ENCODE data around the gene RPS6KA2. TPM values are rescaled to one million over a fixed set of nuclear protein-coding genes. Genes with fewer than 3 reads are reported as not detected.

Gene RPS6KA2
- polyA plus RNA-seq, 2 donors: 5.7 to 8.7 TPM

- Histone ChIP-seq H3K4me3 (ENCODE audit: low read depth in 1 of 2, low read length in 2 of 2) (no peak overlapping the region), H3K27me3 (ENCODE audit: control insufficient read depth in 1 of 2, insufficient read depth in 2 of 2, low read length in 2 of 2) (no peaks in the 10 kb centered on the region), H3K36me3 (ENCODE audit: control insufficient read depth in 2 of 2, insufficient read depth in 2 of 2, low read length in 1 of 2) (peaks cover 0 to 17% of the 10 kb centered on the region in 2 donors), H3K27ac (ENCODE audit: low read depth in 2 of 2, low read length in 1 of 2) (no peak overlapping the region), H3K9me3 (ENCODE audit: control insufficient read depth in 2 of 2, insufficient read depth in 1 of 2, low read depth in 1 of 2, low read length in 1 of 2) (no peaks in the 10 kb centered on the region), H3K4me1 (ENCODE audit: control insufficient read depth in 2 of 2, insufficient read depth in 2 of 2, low read length in 1 of 2) (peaks cover 2 to 8% of the 10 kb centered on the region in 2 donors)
- 89% methylated on average over 11 of the region's 11 CpGs for WGBS, 2 donors
Observed at GRCh38 chr6:166489301-166490155, 137.5 kb downstream of the RPS6KA2 start.

GRCh38 chr6:166488701-166489100 lies 138.3 kb downstream of the RPS6KA2 start:
- Histone ChIP-seq H3K9me3 (ENCODE audit: control insufficient read depth in 2 of 2, insufficient read depth in 1 of 2, low read depth in 1 of 2, low read length in 1 of 2) (no peaks in the 10 kb centered on the region), H3K36me3 (ENCODE audit: control insufficient read depth in 2 of 2, insufficient read depth in 2 of 2, low read length in 1 of 2) (peaks cover 0 to 11% of the 10 kb centered on the region in 2 donors), H3K27me3 (ENCODE audit: control insufficient read depth in 1 of 2, insufficient read depth in 2 of 2, low read length in 2 of 2) (no peaks in the 10 kb centered on the region), H3K4me1 (ENCODE audit: control insufficient read depth in 2 of 2, insufficient read depth in 2 of 2, low read length in 1 of 2) (peaks cover 2 to 8% of the 10 kb centered on the region in 2 donors), H3K27ac (ENCODE audit: low read depth in 2 of 2, low read length in 1 of 2) (peak overlapping the region; percentile 22 to 24), H3K4me3 (ENCODE audit: low read depth in 1 of 2, low read length in 2 of 2) (no peak overlapping the region)
- 91 to 92% methylated on average over 13 of the region's 13 CpGs for WGBS, 2 donors

DNA sequence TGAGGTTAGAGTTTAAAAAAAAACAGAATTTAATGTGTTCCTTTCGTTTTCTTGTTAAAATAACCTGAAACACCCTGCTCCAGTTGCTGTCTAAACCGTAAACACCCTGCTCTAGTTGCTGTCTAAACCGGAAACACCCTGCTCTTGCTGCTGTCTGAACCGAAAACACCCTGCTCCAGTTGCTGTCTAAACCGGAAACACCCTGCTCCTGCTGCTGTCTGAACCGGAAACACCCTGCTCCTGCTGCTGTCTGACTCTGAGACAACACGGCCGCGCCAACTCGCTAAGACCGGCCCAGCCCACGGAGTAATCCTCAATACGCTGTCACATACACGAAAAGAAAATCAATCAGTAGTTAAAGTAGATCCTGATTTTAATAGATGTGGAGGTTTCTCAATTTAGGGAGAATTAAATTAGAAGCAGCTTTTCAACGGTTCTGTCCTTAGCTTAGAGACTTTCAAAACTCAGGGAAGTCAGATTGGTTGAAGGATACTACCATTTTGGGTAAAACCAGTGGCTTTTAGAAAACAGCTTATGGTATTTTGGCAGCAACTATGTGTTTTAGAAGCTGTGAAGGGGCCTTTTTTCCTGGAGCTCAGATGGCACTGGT lies 138.9 kb downstream of the RPS6KA2 start:
- Histone ChIP-seq H3K4me3 (ENCODE audit: low read depth in 1 of 2, low read length in 2 of 2) (no peak overlapping the region), H3K36me3 (ENCODE audit: control insufficient read depth in 2 of 2, insufficient read depth in 2 of 2, low read length in 1 of 2) (peaks cover 0 to 8% of the 10 kb centered on the region in 2 donors), H3K27me3 (ENCODE audit: control insufficient read depth in 1 of 2, insufficient read depth in 2 of 2, low read length in 2 of 2) (no peaks in the 10 kb centered on the region), H3K27ac (ENCODE audit: low read depth in 2 of 2, low read length in 1 of 2) (peak overlapping the region; percentile 22 to 24), H3K9me3 (ENCODE audit: control insufficient read depth in 2 of 2, insufficient read depth in 1 of 2, low read depth in 1 of 2, low read length in 1 of 2) (no peaks in the 10 kb centered on the region), H3K4me1 (ENCODE audit: control insufficient read depth in 2 of 2, insufficient read depth in 2 of 2, low read length in 1 of 2) (peaks cover 2 to 8% of the 10 kb centered on the region in 2 donors)
- 47 to 49% methylated on average over 15 of the region's 15 CpGs for WGBS, 2 donors

DNA sequence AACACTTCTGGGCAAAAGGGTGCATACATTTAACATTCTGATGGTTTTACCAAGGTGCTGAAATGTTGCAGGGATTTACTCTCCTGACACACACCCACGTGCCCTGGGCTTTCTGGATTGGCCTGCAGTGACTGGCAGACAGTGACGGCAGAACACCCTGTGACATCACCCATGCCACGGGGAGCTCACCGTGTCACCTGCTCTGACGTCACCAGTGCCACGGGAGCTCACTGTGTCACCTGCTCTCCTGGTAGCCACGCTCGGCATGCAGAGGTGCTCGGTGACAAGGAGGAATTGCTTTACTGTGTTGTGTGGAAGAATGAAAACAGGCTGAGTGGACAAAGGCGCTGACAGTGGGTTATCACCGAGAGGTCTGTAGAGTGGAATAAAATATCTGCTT lies 139.9 kb downstream of the RPS6KA2 start:
- H3K4me3 ChIP-seq (ENCODE audit: low read depth in 1 of 2, low read length in 2 of 2): no peak overlapping the region
- H3K4me1 ChIP-seq (ENCODE audit: control insufficient read depth in 2 of 2, insufficient read depth in 2 of 2, low read length in 1 of 2): peaks cover 2 to 8% of the 10 kb centered on the region in 2 donors
- no peak overlapping the region for H3K27ac ChIP-seq (ENCODE audit: low read depth in 2 of 2, low read length in 1 of 2)
- H3K9me3 ChIP-seq (ENCODE audit: control insufficient read depth in 2 of 2, insufficient read depth in 1 of 2, low read depth in 1 of 2, low read length in 1 of 2): no peaks in the 10 kb centered on the region
- H3K27me3 ChIP-seq (ENCODE audit: control insufficient read depth in 1 of 2, insufficient read depth in 2 of 2, low read length in 2 of 2): no peaks in the 10 kb centered on the region
- 93 to 94% methylated on average over 11 of the region's 11 CpGs for WGBS, 2 donors
- H3K36me3 ChIP-seq (ENCODE audit: control insufficient read depth in 2 of 2, insufficient read depth in 2 of 2, low read length in 1 of 2): peaks cover 0 to 8% of the 10 kb centered on the region in 2 donors

DNA sequence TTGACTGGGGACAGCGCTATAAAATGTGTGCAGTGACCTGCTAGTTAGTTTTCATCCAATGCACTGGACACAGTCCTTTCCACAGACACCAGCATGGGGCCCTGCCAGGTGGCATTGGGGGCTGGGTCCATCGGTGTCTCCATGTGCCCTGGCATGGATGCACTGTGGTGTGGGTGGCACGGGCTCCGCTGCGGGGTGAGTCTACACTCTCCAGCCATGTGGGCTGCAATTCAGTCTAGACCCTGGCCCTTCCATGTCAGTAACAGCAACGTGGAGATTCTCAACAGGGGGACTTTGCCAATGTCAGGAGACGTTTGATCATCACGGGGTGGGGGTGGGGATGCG lies 140.5 kb downstream of the RPS6KA2 start:
- H3K4me1 ChIP-seq (ENCODE audit: control insufficient read depth in 2 of 2, insufficient read depth in 2 of 2, low read length in 1 of 2): peaks cover 2 to 8% of the 10 kb centered on the region in 2 donors
- no peak overlapping the region for H3K27ac ChIP-seq (ENCODE audit: low read depth in 2 of 2, low read length in 1 of 2)
- no peaks in the 10 kb centered on the region for H3K27me3 ChIP-seq (ENCODE audit: control insufficient read depth in 1 of 2, insufficient read depth in 2 of 2, low read length in 2 of 2)
- H3K9me3 ChIP-seq (ENCODE audit: control insufficient read depth in 2 of 2, insufficient read depth in 1 of 2, low read depth in 1 of 2, low read length in 1 of 2): no peaks in the 10 kb centered on the region
- WGBS, 2 donors: 92 to 96% methylated on average over 9 of the region's 9 CpGs
- no peak overlapping the region for H3K4me3 ChIP-seq (ENCODE audit: low read depth in 1 of 2, low read length in 2 of 2)
- H3K36me3 ChIP-seq (ENCODE audit: control insufficient read depth in 2 of 2, insufficient read depth in 2 of 2, low read length in 1 of 2): peaks cover 0 to 8% of the 10 kb centered on the region in 2 donors

DNA sequence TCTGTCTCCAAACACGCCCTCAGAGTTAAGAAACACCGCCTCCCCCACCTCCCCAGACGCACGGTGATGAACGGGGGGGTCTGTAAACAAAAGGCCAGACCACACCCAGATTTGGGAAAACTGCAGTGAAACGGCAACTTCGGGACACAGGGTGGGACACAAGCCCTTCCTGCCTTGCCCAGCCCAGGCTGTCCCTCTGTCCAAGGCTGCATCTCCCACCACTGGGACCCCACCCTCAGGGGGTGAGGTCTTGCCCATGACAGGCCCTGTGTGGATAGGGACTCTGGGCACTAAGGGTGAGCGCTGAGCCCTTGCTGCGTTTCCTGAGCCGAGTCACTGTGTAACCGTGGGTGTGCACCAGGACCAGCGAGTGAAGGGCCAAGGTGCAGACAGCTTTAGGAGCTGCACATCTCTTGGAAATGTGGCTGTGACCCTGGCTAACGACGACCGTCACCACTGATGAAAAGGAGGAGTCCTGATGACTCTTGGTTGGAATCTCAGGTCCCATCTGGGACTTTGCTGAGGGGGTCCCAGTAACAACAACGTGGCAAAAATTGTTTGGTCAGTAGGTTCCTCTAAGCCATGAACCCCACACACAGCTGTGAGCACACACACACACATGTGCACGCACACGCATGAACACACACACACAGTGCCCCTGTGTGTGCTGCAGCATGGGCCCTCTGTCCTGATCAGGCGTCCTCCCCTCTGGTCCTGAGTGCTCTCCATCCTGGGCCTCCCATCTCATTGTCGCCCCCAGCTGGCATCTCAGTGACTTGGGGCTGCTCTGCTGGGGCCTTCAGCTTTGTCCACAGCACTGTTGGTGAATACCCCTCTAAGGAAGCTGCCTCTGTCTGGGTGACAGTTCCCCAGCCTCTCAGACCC lies 141.2 kb downstream of the RPS6KA2 start:
- no peak overlapping the region for H3K27ac ChIP-seq (ENCODE audit: low read depth in 2 of 2, low read length in 1 of 2)

DNA sequence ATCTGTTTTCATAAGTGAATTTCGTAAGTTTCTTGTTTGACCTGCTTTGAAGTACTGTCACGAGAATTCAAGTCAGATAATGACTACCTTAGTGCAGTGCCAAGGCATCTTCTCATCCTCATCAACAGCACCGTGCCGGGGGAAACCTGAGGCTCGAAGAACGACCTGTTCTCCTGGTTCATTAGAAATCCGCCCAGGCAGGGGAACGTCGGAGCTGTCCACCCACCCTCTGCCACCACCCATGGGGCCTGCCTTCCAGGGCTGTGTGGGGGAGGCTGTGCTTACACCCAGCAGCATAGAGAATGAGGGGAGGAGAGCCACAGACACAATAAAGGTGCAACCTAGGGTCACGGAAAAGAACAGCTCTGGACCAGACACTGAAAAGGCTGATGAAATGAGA lies 142.2 kb downstream of the RPS6KA2 start:
- no peak overlapping the region for H3K4me3 ChIP-seq (ENCODE audit: low read depth in 1 of 2, low read length in 2 of 2)
- peaks cover 0 to 8% of the 10 kb centered on the region in 2 donors for H3K36me3 ChIP-seq (ENCODE audit: control insufficient read depth in 2 of 2, insufficient read depth in 2 of 2, low read length in 1 of 2)
- H3K27ac ChIP-seq (ENCODE audit: low read depth in 2 of 2, low read length in 1 of 2): no peak overlapping the region
- peaks cover 2 to 3% of the 10 kb centered on the region in 2 donors for H3K4me1 ChIP-seq (ENCODE audit: control insufficient read depth in 2 of 2, insufficient read depth in 2 of 2, low read length in 1 of 2)
- 73 to 81% methylated on average over 10 of the region's 10 CpGs for WGBS, 2 donors
- H3K9me3 ChIP-seq (ENCODE audit: control insufficient read depth in 2 of 2, insufficient read depth in 1 of 2, low read depth in 1 of 2, low read length in 1 of 2): no peaks in the 10 kb centered on the region
- H3K27me3 ChIP-seq (ENCODE audit: control insufficient read depth in 1 of 2, insufficient read depth in 2 of 2, low read length in 2 of 2): no peaks in the 10 kb centered on the region

More for the DNA sequence above, 141.2 kb downstream of the RPS6KA2 start:
- H3K27me3 ChIP-seq (ENCODE audit: control insufficient read depth in 1 of 2, insufficient read depth in 2 of 2, low read length in 2 of 2): no peaks in the 10 kb centered on the region
- WGBS, 2 donors: 82 to 83% methylated on average over 20 of the region's 20 CpGs
- no peaks in the 10 kb centered on the region for H3K9me3 ChIP-seq (ENCODE audit: control insufficient read depth in 2 of 2, insufficient read depth in 1 of 2, low read depth in 1 of 2, low read length in 1 of 2)
- no peak overlapping the region for H3K4me3 ChIP-seq (ENCODE audit: low read depth in 1 of 2, low read length in 2 of 2)
- peaks cover 2 to 4% of the 10 kb centered on the region in 2 donors for H3K4me1 ChIP-seq (ENCODE audit: control insufficient read depth in 2 of 2, insufficient read depth in 2 of 2, low read length in 1 of 2)
- H3K36me3 ChIP-seq (ENCODE audit: control insufficient read depth in 2 of 2, insufficient read depth in 2 of 2, low read length in 1 of 2): peaks cover 0 to 8% of the 10 kb centered on the region in 2 donors

DNA sequence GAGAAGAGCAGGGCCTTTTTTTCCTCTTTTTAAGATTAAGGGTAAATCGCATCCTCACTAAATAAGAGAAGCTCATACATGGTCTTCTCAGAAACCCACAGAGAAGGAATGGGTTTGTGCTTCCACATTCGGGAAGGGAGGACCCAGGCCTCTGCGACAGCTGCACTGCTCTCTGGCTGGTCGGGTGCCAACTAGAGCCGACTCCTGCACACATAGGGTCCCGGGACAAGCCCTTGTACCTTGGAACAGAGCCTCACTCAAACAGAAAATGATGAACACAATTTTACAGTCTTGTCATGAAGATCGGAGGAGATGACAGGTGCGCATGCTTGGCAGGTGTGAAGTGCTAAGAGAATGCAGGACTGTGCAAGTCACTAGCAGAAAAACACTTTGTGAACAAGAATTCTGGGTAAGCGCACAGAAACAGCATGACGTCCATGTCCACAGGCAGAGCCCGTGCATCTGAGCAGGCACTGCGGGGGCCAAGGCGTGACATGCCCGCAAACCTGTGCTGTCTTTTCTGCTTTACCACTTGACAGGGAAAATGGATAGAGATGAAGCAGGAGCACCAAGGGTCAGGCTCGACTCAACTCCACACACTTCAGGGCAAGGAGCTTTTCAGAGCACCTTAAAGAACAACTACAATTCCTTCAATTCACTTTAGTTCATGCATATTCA lies 143.3 kb downstream of the RPS6KA2 start:
- 91 to 92% methylated on average over 15 of the region's 15 CpGs for WGBS, 2 donors
- H3K27ac ChIP-seq (ENCODE audit: low read depth in 2 of 2, low read length in 1 of 2): no peak overlapping the region
- peaks cover 0 to 8% of the 10 kb centered on the region in 2 donors for H3K36me3 ChIP-seq (ENCODE audit: control insufficient read depth in 2 of 2, insufficient read depth in 2 of 2, low read length in 1 of 2)
- no peaks in the 10 kb centered on the region for H3K27me3 ChIP-seq (ENCODE audit: control insufficient read depth in 1 of 2, insufficient read depth in 2 of 2, low read length in 2 of 2)
- H3K9me3 ChIP-seq (ENCODE audit: control insufficient read depth in 2 of 2, insufficient read depth in 1 of 2, low read depth in 1 of 2, low read length in 1 of 2): no peaks in the 10 kb centered on the region
- peaks cover 2 to 3% of the 10 kb centered on the region in 2 donors for H3K4me1 ChIP-seq (ENCODE audit: control insufficient read depth in 2 of 2, insufficient read depth in 2 of 2, low read length in 1 of 2)
- no peak overlapping the region for H3K4me3 ChIP-seq (ENCODE audit: low read depth in 1 of 2, low read length in 2 of 2)

- Histone ChIP-seq H3K36me3 (ENCODE audit: control insufficient read depth in 2 of 2, insufficient read depth in 2 of 2, low read length in 1 of 2) (peaks cover 0 to 8% of the 10 kb centered on the region in 2 donors), H3K27me3 (ENCODE audit: control insufficient read depth in 1 of 2, insufficient read depth in 2 of 2, low read length in 2 of 2) (no peaks in the 10 kb centered on the region), H3K4me1 (ENCODE audit: control insufficient read depth in 2 of 2, insufficient read depth in 2 of 2, low read length in 1 of 2) (peaks cover 2 to 3% of the 10 kb centered on the region in 2 donors), H3K27ac (ENCODE audit: low read depth in 2 of 2, low read length in 1 of 2) (no peak overlapping the region), H3K4me3 (ENCODE audit: low read depth in 1 of 2, low read length in 2 of 2) (no peak overlapping the region), H3K9me3 (ENCODE audit: control insufficient read depth in 2 of 2, insufficient read depth in 1 of 2, low read depth in 1 of 2, low read length in 1 of 2) (no peaks in the 10 kb centered on the region)
- 95 to 96% methylated on average over 10 of the region's 10 CpGs for WGBS, 2 donors
Observed at GRCh38 chr6:166483026-166483425, 144.0 kb downstream of the RPS6KA2 start.
